ENCODE data around the gene UBQLNL. TPM values are rescaled to one million over a fixed set of nuclear protein-coding genes. Genes with fewer than 3 reads are reported as not detected.

UBQLNL gene
- total RNA-seq, 1 experiment from 2014 or later = not detected

DNA sequence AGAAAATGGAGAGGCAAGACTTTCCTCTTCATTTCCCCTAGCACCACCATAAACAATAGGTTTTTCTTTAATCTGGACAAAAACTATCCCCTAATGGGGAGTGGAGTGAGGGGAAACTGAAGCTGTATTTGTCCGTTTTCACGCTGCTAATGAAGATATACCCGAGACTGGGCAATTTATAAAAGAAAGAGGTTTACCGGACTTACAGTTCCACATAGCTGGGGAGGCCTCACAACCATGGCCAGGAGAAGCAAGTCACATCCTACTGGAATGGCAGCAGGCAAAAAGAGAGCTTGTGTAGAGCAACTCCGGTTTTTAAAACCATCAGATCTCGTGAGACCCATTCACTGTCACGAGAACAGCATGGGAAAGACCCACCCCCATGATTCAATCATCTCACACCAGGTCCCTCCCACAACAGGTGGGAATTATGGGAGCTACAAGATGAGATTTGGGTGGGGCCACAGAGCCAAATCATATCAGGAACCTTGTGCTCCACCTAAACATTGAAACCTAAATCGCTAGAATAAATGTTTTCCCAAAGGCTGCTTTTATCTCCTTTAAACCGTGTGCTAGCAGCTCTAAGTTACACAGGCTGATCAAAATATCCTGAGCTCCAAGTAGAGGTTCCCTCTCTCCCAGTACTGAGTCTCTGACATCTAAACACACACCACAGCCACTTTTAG is 11.0 kb downstream of the UBQLNL start:
- no peak overlapping the region for H3K9ac ChIP-seq (ENCODE audit: extremely low read depth, insufficient read length, low read length)
- no peak overlapping the region for H3K27ac Mint-ChIP-seq
- no peak overlapping the region for H4K8ac ChIP-seq (replicated peaks; ENCODE audit: insufficient read length, low read depth, low read length)
- no peaks in the 10 kb centered on the region for H3K9me3 ChIP-seq (ENCODE audit: control insufficient read depth, low read depth, low read length)
- no peak overlapping the region for H2BK120ac ChIP-seq (ENCODE audit: low read depth, low read length, poor library complexity, severe bottlenecking)
- no peak overlapping the region for H2BK15ac ChIP-seq (ENCODE audit: low read depth, low read length)
- no peak overlapping the region for H2AK5ac ChIP-seq (ENCODE audit: insufficient read length, low read length)
- no CpG with 5 or more reads among the region's 9 CpGs for WGBS (ENCODE audit: extremely low coverage, insufficient read length, low lambda C conversion rate)
- H3K4me3 Mint-ChIP-seq = no peak overlapping the region
- TF ChIP-seq, protein P1, sequence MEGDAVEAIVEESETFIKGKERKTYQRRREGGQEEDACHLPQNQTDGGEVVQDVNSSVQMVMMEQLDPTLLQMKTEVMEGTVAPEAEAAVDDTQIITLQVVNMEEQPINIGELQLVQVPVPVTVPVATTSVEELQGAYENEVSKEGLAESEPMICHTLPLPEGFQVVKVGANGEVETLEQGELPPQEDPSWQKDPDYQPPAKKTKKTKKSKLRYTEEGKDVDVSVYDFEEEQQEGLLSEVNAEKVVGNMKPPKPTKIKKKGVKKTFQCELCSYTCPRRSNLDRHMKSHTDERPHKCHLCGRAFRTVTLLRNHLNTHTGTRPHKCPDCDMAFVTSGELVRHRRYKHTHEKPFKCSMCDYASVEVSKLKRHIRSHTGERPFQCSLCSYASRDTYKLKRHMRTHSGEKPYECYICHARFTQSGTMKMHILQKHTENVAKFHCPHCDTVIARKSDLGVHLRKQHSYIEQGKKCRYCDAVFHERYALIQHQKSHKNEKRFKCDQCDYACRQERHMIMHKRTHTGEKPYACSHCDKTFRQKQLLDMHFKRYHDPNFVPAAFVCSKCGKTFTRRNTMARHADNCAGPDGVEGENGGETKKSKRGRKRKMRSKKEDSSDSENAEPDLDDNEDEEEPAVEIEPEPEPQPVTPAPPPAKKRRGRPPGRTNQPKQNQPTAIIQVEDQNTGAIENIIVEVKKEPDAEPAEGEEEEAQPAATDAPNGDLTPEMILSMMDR (conservative IDR thresholded peaks at IDR 0.05) = no peak
- no peak overlapping the region for H3K4ac ChIP-seq (ENCODE audit: low read depth, low read length)
- H2BK20ac ChIP-seq (ENCODE audit: low read depth, low read length, poor library complexity, severe bottlenecking) = no peak overlapping the region
- H3K27me3 Mint-ChIP-seq (ENCODE audit: low read depth) = no peaks in the 10 kb centered on the region
- H3K4me1 ChIP-seq (ENCODE audit: insufficient read depth, low read length) = no peaks in the 10 kb centered on the region
- no peak overlapping the region for H3K18ac ChIP-seq (ENCODE audit: insufficient read length, low read depth, low read length)
- no peaks in the 10 kb centered on the region for H3K9me3 Mint-ChIP-seq
- no peak overlapping the region for H4K91ac ChIP-seq (ENCODE audit: insufficient read length, low read depth, low read length)
- no peak overlapping the region for H4K5ac ChIP-seq (ENCODE audit: insufficient read length, low read depth, low read length)
- no peak for DNase-seq
- H3K27ac ChIP-seq (ENCODE audit: insufficient read length, low read depth, low read length) = no peak overlapping the region
- H2BK5ac ChIP-seq (ENCODE audit: insufficient read length, low read length) = no peak overlapping the region
- H3K4me2 ChIP-seq (ENCODE audit: insufficient read depth, insufficient read length, low read length) = no peak overlapping the region
- H3K4me1 Mint-ChIP-seq = no peaks in the 10 kb centered on the region
- H2BK12ac ChIP-seq (ENCODE audit: insufficient read length, low read depth, low read length) = no peak overlapping the region
- no peak overlapping the region for H3K23ac ChIP-seq (ENCODE audit: insufficient read length, low read depth, low read length)
- no peak overlapping the region for H3K14ac ChIP-seq (ENCODE audit: insufficient read depth, low read length)
- H3K56ac ChIP-seq (ENCODE audit: insufficient read length, low read depth, low read length) = no peak overlapping the region
- no peaks in the 10 kb centered on the region for H3K79me2 ChIP-seq (ENCODE audit: insufficient read depth, low read length)
- no peaks in the 10 kb centered on the region for H3K36me3 Mint-ChIP-seq (ENCODE audit: insufficient read depth in 1 of 3, low read depth in 3 of 3)
- no peaks in the 10 kb centered on the region for H3K79me1 ChIP-seq (ENCODE audit: insufficient read depth, low read depth, low read length, poor library complexity, severe bottlenecking)
- no peak overlapping the region for H2AFZ ChIP-seq (ENCODE audit: low read length)
- H4K20me1 ChIP-seq (ENCODE audit: control insufficient read depth, insufficient read depth, insufficient read length) = no peaks in the 10 kb centered on the region
- H3K27me3 ChIP-seq (ENCODE audit: insufficient read depth, low read length) = no peaks in the 10 kb centered on the region
- H3K23me2 ChIP-seq (ENCODE audit: insufficient read length, low read depth, low read length, poor library complexity, severe bottlenecking) = no peaks in the 10 kb centered on the region
- H3T11ph ChIP-seq (ENCODE audit: low read length) = no peak overlapping the region
